DND-41 (cell line): ENCODE measurements around the gene KISS1R.

Experiments used
- ATAC-seq: fragments of 200-7000 bp; cut with Tn5 transposase; 3 replicates; pipeline ENCODE4 v1.9.1; 2021; ENCODE audit warnings: low read depth; ENCODE audit not compliant: insufficient read depth
- DNase-seq: peaks from one replicate; pipeline ENCODE4 v3.0.0-alpha.2; 2020
- H2AFZ ChIP-seq: 2 replicates; pipeline ENCODE4 v1.6.0; 2012; ENCODE audit warnings: low read depth, low read length
- H3K27ac ChIP-seq: 2 replicates; pipeline ENCODE4 v1.5.1; 2012; ENCODE audit warnings: low read length, inconsistent platforms
- H3K27me3 ChIP-seq: fragments of 200-600 bp; sonication (generic); 2 replicates; pipeline ENCODE4 v1.6.0; 2012; ENCODE audit warnings: low read length, mild to moderate bottlenecking, inconsistent platforms; ENCODE audit not compliant: insufficient read depth, poor library complexity
- H3K36me3 ChIP-seq: 2 replicates; pipeline ENCODE4 v1.5.1; 2012; ENCODE audit warnings: low read length, inconsistent platforms; ENCODE audit not compliant: insufficient read depth
- H3K4me1 ChIP-seq: 2 replicates; pipeline ENCODE4 v1.5.1; 2012; ENCODE audit warnings: mild to moderate bottlenecking, low read length; ENCODE audit not compliant: insufficient read depth
- H3K4me2 ChIP-seq: 2 replicates; pipeline ENCODE4 v1.6.0; 2012; ENCODE audit warnings: mild to moderate bottlenecking, moderate library complexity, low read length, inconsistent platforms; ENCODE audit not compliant: insufficient read depth
- H3K4me3 ChIP-seq, 2 experiments: fragments of 200-600 bp in 1 of 2; shearing (Covaris generic) in 1 of 2; 2 replicates each; pipeline ENCODE4 v1.5.1; 2012 to 2016; ENCODE audit warnings: inconsistent platforms in 2 of 2, low read length in 2 of 2, mild to moderate bottlenecking in 2 of 2, low read depth in 1 of 2, moderate library complexity in 1 of 2
- H3K79me2 ChIP-seq: 2 replicates; pipeline ENCODE4 v1.6.0; 2012; ENCODE audit warnings: low read length, inconsistent platforms; ENCODE audit not compliant: insufficient read depth
- H3K9ac ChIP-seq: 2 replicates; pipeline ENCODE4 v1.6.0; 2012; ENCODE audit warnings: low read depth, mild to moderate bottlenecking, inconsistent platforms, low read length, moderate library complexity
- H3K9me3 ChIP-seq: 2 replicates; pipeline ENCODE4 v1.5.1; 2012; ENCODE audit warnings: low read length, moderate library complexity, mild to moderate bottlenecking, inconsistent platforms; ENCODE audit not compliant: insufficient read depth, severe bottlenecking
- H4K20me1 ChIP-seq: 2 replicates; pipeline ENCODE4 v1.6.0; 2012; ENCODE audit warnings: low read length; ENCODE audit not compliant: insufficient read depth
- EZH2 ChIP-seq: IDR thresholded peaks from 3 replicates; pipeline ENCODE4 v1.6.1; 2012; ENCODE audit warnings: borderline replicate concordance, low read depth, mild to moderate bottlenecking, moderate library complexity, low read length, inconsistent platforms; ENCODE audit not compliant: severe bottlenecking
- TF ChIP-seq, protein P1 (sequence below): IDR thresholded peaks from 2 replicates; pipeline ENCODE4 v1.5.1; 2012; ENCODE audit warnings: borderline replicate concordance, low read length, moderate library complexity, mild to moderate bottlenecking; ENCODE audit not compliant: poor library complexity, severe bottlenecking; ENCODE audit errors: extremely low read depth

The KISS1R gene

DNA sequence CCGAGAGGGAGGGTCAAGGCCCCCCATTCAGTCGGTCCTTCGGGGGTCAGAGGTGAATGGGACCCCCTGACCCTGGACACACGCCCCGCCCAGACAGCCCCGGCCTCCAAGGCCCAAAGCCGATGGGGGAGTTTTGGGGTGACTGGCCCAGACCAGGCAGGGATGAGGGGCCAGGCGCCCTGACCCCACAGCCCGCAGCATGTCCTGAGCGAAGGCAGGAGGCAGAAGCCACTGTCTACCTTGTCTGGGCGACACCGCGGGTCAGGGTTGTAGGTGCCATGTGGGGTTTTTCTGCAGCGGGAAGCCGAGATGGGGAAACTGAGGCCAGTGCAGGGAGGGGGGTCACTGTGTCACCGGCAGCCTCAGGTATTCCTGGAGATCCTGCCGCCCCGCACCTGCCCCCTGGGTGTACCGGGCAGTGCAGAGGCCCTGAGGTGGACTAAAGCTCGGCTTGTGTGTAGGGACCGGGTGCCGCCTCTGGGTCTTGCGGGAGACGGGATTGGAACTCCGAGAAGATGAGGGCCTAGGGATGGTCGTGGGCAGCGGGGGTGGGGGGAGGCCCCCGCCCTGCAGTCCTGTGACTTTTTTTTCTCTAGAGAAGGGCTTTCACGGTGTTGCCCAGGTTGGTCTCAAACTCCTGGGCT, 17.2 kb downstream of the KISS1R start:
- Histone ChIP-seq H3K4me2 (no peak overlapping the region), H3K9me3 (no peaks in the 10 kb centered on the region), H3K27me3 (no peaks in the 10 kb centered on the region), H4K20me1 (peaks cover 30% of the 10 kb centered on the region), H3K4me3 (no peak overlapping the region), H3K27ac (no peak overlapping the region), H3K79me2 (peaks cover 62% of the 10 kb centered on the region), H2AFZ (no peak overlapping the region), H3K36me3 (peaks cover 58% of the 10 kb centered on the region), H3K9ac (no peak overlapping the region), H3K4me1 (no peaks in the 10 kb centered on the region)
- TF ChIP-seq, protein P1, sequence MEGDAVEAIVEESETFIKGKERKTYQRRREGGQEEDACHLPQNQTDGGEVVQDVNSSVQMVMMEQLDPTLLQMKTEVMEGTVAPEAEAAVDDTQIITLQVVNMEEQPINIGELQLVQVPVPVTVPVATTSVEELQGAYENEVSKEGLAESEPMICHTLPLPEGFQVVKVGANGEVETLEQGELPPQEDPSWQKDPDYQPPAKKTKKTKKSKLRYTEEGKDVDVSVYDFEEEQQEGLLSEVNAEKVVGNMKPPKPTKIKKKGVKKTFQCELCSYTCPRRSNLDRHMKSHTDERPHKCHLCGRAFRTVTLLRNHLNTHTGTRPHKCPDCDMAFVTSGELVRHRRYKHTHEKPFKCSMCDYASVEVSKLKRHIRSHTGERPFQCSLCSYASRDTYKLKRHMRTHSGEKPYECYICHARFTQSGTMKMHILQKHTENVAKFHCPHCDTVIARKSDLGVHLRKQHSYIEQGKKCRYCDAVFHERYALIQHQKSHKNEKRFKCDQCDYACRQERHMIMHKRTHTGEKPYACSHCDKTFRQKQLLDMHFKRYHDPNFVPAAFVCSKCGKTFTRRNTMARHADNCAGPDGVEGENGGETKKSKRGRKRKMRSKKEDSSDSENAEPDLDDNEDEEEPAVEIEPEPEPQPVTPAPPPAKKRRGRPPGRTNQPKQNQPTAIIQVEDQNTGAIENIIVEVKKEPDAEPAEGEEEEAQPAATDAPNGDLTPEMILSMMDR = no peak
- TF ChIP-seq EZH2 = no peak
- DNase-seq (no peak), ATAC-seq (no peak)

DNA sequence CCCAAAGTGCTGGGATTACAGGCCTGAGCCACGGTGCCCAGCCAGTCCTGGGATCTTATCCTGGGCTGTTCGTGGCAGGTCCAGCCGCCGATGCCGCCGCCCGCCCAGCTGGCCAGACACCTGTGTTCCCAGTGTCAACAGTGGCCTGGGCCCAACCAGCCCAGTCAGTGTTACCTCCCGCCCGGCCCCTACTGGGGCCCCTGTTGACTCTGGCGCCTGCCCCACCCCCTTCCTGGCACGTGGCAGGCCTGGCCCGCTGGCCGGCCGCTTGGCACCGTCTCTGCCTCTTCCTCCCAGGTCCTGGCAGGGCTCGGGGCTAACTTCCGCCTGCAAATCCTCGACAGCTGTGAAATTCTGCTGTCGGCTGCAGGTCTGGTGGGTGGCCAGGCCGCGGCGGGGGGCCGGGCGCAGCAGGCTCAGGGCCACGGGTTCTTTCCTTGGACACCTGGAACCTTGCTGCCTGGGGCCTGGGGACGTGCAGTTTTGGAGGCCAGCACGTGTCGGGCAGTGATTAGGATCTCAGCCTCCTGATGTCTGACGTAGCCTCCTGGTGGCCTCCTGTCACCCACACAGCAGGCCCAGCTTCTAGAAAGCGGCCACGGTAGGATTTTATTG, 17.8 kb downstream of the KISS1R start:
- TF ChIP-seq EZH2 = no peak
- TF ChIP-seq, protein P1 = no peak
- DNase-seq = no peak
- no peak overlapping the region for H3K4me2 ChIP-seq
- no peak overlapping the region for H3K9ac ChIP-seq
- no peak for ATAC-seq
- peaks cover 58% of the 10 kb centered on the region for H3K36me3 ChIP-seq
- no peak overlapping the region for H3K4me3 ChIP-seq
- peaks cover 68% of the 10 kb centered on the region for H3K79me2 ChIP-seq
- H3K9me3 ChIP-seq = no peaks in the 10 kb centered on the region
- no peak overlapping the region for H2AFZ ChIP-seq
- H3K4me1 ChIP-seq = no peaks in the 10 kb centered on the region
- peaks cover 36% of the 10 kb centered on the region for H4K20me1 ChIP-seq
- H3K27ac ChIP-seq = no peak overlapping the region
- H3K27me3 ChIP-seq = no peaks in the 10 kb centered on the region

DNA sequence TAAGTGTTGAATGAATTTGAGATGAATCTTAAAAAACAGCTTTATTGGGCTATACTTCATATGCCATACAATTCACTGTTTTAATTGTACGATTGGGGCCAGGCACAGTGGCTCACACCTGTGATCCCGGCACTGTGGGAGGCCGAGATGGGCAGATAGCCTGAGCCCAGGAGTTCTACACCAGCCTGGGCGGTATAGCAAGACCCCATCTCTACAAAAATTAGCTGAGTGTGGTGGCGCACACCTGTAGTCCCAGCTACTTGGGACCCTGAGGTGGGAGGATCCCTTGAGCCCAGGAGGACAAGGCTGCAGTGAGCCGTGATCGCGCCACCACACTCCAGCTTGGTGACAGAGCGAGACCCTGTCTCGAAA, 19.0 kb downstream of the KISS1R start:
- Histone ChIP-seq H3K79me2 (peaks cover 79% of the 10 kb centered on the region), H3K9ac (no peak overlapping the region), H2AFZ (no peak overlapping the region), H3K27ac (no peak overlapping the region), H3K36me3 (peaks cover 53% of the 10 kb centered on the region), H3K9me3 (no peaks in the 10 kb centered on the region), H3K4me1 (no peaks in the 10 kb centered on the region), H3K4me2 (no peak overlapping the region), H3K4me3 (no peak overlapping the region), H4K20me1 (peaks cover 46% of the 10 kb centered on the region), H3K27me3 (no peaks in the 10 kb centered on the region)
- TF ChIP-seq, protein P1 = no peak
- no peak for TF ChIP-seq EZH2
- ATAC-seq = no peak
- DNase-seq = no peak
